ENCODE data around the gene KLF14.
"Not testable (repeated sequence)": the region's sequence is repeated elsewhere in the genome, so short reads cannot be mapped to it uniquely, and the experiment has no call there.

- TF ChIP-seq EZH2 (IDR thresholded peaks at IDR 0.05; ENCODE audit: borderline replicate concordance, low read length); CTCF (conservative IDR thresholded peaks at IDR 0.05 in 1 of 2, IDR thresholded peaks at IDR 0.05 in 1 of 2; ENCODE audit: extremely low read depth in 1 of 2, insufficient read depth in 1 of 2, low read depth in 1 of 2, low read length in 2 of 2): not testable (repeated sequence)
Measured at GRCh38 chr7:130692396-130692795, 41.6 kb downstream of the KLF14 start.

Measured in mammary epithelial cell (primary cell).